GM18505 (cell line): ENCODE results near the gene EHBP1.
A peak's percentile ranks its signal among the peaks of the same experiment; 100 is the strongest.

Experiments used
- ATAC-seq: cut with Tn5 transposase; IDR thresholded peaks from one replicate; pipeline ENCODE4 v1.9.1; 2021; ENCODE audit not compliant: unreplicated experiment
- POLR2A ChIP-seq: IDR thresholded peaks from 4 replicates; pipeline ENCODE4 v1.6.1; 2011; ENCODE audit warnings: borderline replicate concordance; ENCODE audit not compliant: insufficient read depth, insufficient read length; ENCODE audit errors: extremely low read depth

EHBP1 gene

GRCh38 chr2:62705007-62705829 is at the start of gene EHBP1:
Gene EHBP1, plus strand, starts transcription at chr2:62705713. Its CDS starts 1,479 bp downstream, at chr2:62707192.
- ATAC-seq, result peak; percentile 95
- TF ChIP-seq POLR2A, result peak; percentile 83

GRCh38 chr2:62657783-62658182 is 47.7 kb upstream of the EHBP1 start:
- no peak for TF ChIP-seq POLR2A
- peak; percentile 54 for ATAC-seq

- no peak for TF ChIP-seq POLR2A
- ATAC-seq, result no peak
Observed at GRCh38 chr2:62658891-62659290, 46.6 kb upstream of the EHBP1 start.

DNA sequence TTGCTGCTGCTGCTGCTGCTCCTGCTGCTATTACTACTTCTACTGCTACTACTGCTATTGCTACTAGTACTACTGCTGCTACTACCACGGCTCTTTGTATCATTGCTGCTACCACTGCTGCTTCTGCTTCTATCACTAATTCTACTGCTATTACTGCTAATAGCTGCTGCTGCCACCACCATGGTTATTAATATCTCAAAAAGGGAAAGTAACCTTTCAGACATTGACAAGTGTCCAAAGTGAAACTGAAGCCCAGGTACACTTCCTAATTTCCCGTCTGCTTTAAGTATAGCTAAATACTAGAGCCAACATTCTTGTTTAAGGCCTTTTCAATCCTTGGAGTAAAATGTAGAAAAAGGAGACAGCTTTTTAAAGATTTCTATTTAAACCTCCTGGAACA is 45.4 kb upstream of the EHBP1 start:
- no peak for TF ChIP-seq POLR2A
- peak; percentile 74 for ATAC-seq

- no peak for ATAC-seq
- TF ChIP-seq POLR2A, result no peak
Observed at GRCh38 chr2:62660582-62661262, 44.8 kb upstream of the EHBP1 start.

- ATAC-seq, result no peak
Observed at GRCh38 chr2:62661263-62661635, 44.3 kb upstream of the EHBP1 start.

DNA sequence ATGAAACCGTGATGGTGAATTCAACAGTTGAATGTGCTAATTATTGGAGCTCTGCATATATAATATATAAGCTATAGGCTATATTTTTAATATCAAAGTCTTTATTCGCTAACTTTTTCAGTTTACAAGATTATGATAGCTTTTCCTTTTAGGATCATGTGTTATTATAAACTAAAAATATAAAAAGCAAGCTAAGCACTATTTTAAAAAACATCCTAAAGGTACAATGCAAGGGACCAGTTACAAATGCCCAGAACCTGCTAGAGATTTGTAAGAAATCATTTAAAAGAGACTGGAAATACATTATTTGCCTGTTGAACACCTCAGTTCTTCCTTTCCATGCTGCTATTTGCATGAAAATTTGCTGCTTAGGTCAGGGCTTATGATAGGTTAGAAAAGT is 43.4 kb upstream of the EHBP1 start:
- ATAC-seq, result no peak

More at GRCh38 chr2:62661263-62661635, 44.3 kb upstream of the EHBP1 start:
- no peak for TF ChIP-seq POLR2A

GRCh38 chr2:62662554-62662953 is 43.0 kb upstream of the EHBP1 start:
- no peak for ATAC-seq

More for the DNA sequence above, 43.4 kb upstream of the EHBP1 start:
- TF ChIP-seq POLR2A, result no peak

DNA sequence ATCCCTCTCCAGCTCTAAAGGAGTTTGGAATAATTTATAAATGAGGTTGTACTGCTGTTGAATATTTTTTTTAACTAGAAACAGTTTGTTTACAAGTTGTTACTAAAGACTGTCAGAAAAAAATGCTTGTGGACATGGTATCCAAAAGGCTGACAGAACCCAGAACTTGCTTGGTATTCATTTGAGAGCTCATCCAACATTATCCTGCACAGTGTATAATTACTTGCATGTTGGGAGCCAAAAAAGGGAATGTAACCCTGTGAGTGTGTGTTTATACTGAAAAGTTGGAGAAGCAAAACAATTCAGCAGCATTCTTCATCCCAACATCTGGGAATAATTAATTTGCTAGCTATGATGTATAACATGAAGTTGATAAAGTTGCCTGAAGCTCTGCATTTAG is 42.1 kb upstream of the EHBP1 start:
- no peak for ATAC-seq
- TF ChIP-seq POLR2A, result no peak

More at GRCh38 chr2:62662554-62662953, 43.0 kb upstream of the EHBP1 start:
- TF ChIP-seq POLR2A, result no peak

DNA sequence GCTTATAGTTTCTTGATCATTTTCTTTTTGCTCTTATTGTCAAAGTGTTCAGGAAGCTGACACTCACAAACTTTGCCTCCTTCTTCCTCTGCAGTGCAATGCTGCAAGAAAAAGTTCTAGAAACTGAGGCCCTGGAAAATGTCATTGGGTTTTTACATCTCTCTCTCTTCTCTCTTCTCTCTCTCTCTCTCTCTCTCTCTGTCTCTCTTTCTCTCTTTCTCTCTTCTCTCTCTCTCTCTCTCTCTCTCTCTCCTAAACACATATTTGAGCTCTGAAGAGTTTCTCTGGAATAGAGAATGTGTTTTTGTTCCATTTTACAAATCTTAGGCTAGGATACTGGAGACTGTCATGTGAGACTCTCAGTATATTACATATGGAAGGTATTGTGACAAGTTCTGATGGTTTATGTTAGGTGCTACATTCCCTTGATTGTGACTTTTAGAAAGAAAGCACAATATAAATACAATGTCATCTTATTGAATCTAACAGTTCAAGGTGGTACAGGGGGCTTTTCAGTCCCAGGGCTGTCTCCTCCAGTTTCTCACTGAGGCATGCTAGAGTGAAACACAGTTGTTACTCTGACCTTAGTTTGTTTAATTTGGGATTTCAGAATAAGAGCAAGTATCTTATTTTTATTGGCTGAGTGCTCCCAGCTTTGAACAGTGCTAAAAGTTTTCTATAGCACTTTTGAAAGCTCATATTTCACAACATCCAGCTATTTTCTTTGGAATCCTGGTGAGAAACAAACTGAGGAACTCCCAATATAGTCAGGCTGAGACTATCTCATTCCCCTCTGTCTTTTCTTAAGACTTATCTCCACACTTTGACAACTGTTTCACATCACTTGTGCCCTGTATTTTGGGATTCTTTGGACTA is 41.4 kb upstream of the EHBP1 start:
- no peak for ATAC-seq
- TF ChIP-seq POLR2A, result no peak

DNA sequence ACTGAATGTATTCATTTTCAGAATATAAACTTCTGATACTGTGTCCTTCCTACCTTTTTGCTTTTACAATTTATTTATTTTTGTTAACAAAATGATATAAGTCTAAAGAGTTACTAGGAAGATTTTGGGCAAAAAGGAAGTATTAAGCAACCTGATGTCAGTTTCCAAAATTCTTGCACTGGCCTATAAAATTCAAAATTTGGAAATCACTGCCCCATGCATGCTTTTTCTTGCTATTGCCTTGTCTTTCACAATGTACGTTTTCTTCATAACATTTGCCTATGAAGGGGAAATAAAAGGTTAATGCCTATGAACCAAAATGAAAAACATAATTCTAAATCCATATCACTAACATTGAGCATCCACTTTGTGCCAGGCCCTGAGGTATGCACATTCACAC is 40.1 kb upstream of the EHBP1 start:
- TF ChIP-seq POLR2A, result no peak
- no peak for ATAC-seq

- TF ChIP-seq POLR2A, result no peak
- ATAC-seq, result no peak
Observed at GRCh38 chr2:62669180-62669579, 36.3 kb upstream of the EHBP1 start.

GRCh38 chr2:62672601-62673000 is 32.9 kb upstream of the EHBP1 start:
- no peak for TF ChIP-seq POLR2A
- no peak for ATAC-seq

GRCh38 chr2:62675062-62675461 is 30.5 kb upstream of the EHBP1 start:
- no peak for ATAC-seq
- TF ChIP-seq POLR2A, result no peak

- ATAC-seq, result no peak
- TF ChIP-seq POLR2A, result no peak
Observed at GRCh38 chr2:62685256-62685655, 20.3 kb upstream of the EHBP1 start.
